Fibroblast of the aortic adventitia (primary cell): Measurements from ENCODE around the gene MTMR1. TPM values are rescaled to one million over a fixed set of nuclear protein-coding genes. Genes with fewer than 3 reads are reported as not detected.

ENCODE experiments used
- DNase-seq: peaks from one replicate; pipeline ENCODE4 v3.0.0-alpha.2; 2010; ENCODE audit warnings: low read depth
- H3K4me3 ChIP-seq: 2 replicates; pipeline ENCODE4 v1.5.1; 2011; ENCODE audit warnings: low read depth, mild to moderate bottlenecking, control low read depth, low read length, moderate library complexity
- CTCF ChIP-seq: IDR thresholded peaks from 2 replicates; pipeline ENCODE4 v1.5.1; 2011; ENCODE audit warnings: mild to moderate bottlenecking, low read length, control low read depth, inconsistent platforms; ENCODE audit not compliant: insufficient read depth
- total RNA-seq: library from RNA; depleted of rRNA; stranded (reverse); fragments of >200 nt; gene quantifications from 2 replicates; pipeline ENCODE4 v1.2.3, GENCODE V29; 2012; ENCODE audit warnings: low replicate concordance

The MTMR1 gene
- total RNA-seq, 1 donor, result 21.6 TPM

- DNase-seq, result no peak
- no peak for TF ChIP-seq CTCF
- no peak overlapping the region for H3K4me3 ChIP-seq
Observed at GRCh38 chrX:150651906-150652305, 41.3 kb upstream of the MTMR1 start.

GRCh38 chrX:150655788-150656187 lies 37.4 kb upstream of the MTMR1 start:
- no peak for DNase-seq
- H3K4me3 ChIP-seq, result no peak overlapping the region
- no peak for TF ChIP-seq CTCF

- TF ChIP-seq CTCF, result no peak
- DNase-seq, result no peak
- H3K4me3 ChIP-seq, result no peak overlapping the region
Observed at GRCh38 chrX:150663073-150663472, 30.1 kb upstream of the MTMR1 start.

- no peak for TF ChIP-seq CTCF
- no peak overlapping the region for H3K4me3 ChIP-seq
- DNase-seq, result peak; percentile 2
Observed at GRCh38 chrX:150664290-150664689, 28.9 kb upstream of the MTMR1 start.

- no peak for DNase-seq
- H3K4me3 ChIP-seq, result no peak overlapping the region
- no peak for TF ChIP-seq CTCF
Observed at GRCh38 chrX:150676221-150676620, 17.0 kb upstream of the MTMR1 start.

GRCh38 chrX:150680974-150681373 lies 12.2 kb upstream of the MTMR1 start:
- peak; percentile 32 for DNase-seq
- peak; percentile 36 for TF ChIP-seq CTCF
- no peak overlapping the region for H3K4me3 ChIP-seq

GRCh38 chrX:150683112-150683511 lies 10.1 kb upstream of the MTMR1 start:
- DNase-seq, result no peak
- TF ChIP-seq CTCF, result no peak
- no peak overlapping the region for H3K4me3 ChIP-seq
